BE2C (cell line): ENCODE results near the gene TCP11.

Experiments used
- DNase-seq: peaks from one replicate; pipeline ENCODE4 v3.0.0-alpha.2; 2020
- H3K27me3 ChIP-seq: fragments of 250-450 bp; sonication (Bioruptor Pico); 2 replicates; pipeline ENCODE4 v1.5.1; 2020; ENCODE audit warnings: mild to moderate bottlenecking
- H3K36me3 ChIP-seq: fragments of 250-450 bp; sonication (Bioruptor Pico); 2 replicates; pipeline ENCODE4 v1.5.1; 2020; ENCODE audit warnings: mild to moderate bottlenecking
- H3K4me1 ChIP-seq: fragments of 250-450 bp; sonication (Bioruptor Pico); 2 replicates; pipeline ENCODE4 v1.5.1; 2020
- H3K4me3 ChIP-seq: 2 replicates; pipeline ENCODE4 v1.5.1; 2011; ENCODE audit warnings: low read depth, low read length
- H3K9me3 ChIP-seq: fragments of 250-450 bp; sonication (Bioruptor Pico); 2 replicates; pipeline ENCODE4 v1.5.1; 2020
- TF ChIP-seq, protein P1 (sequence below): IDR thresholded peaks from 2 replicates; pipeline ENCODE4 v1.5.1; 2012; ENCODE audit warnings: mild to moderate bottlenecking, low read depth, low read length

TCP11 gene

DNA sequence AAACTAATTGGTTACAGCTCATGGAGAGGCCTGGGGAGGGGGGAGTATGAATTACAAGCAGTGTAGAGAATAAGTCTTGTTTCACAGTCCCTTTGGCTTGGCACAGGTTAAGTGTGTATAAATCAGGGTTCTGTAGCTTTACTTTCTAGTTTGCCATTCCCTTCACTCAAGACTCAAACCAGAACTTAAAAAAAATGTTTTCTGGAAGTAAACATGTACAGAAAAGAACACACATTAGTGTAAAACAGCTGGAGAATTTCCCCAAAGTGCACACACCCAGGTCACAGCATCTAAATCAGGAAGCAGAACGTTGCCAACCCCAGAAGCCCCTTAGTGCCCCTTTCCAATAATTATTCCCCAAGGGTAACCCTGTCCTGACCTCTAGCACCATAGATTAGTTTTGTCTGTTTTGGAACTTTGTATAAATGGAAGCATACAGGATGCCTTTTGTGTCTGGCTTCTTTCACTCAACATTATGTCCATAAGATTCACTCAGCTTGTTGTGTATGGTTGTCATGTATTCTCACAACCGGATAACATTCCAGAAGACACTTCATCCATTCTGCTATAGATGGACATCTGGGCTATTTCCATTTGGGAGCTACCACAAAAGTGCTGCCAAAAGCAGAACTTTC is 38.9 kb upstream of the TCP11 start:
- H3K9me3 ChIP-seq: no peaks in the 10 kb centered on the region
- H3K36me3 ChIP-seq: no peaks in the 10 kb centered on the region
- no peak for DNase-seq
- no peak overlapping the region for H3K4me3 ChIP-seq
- H3K27me3 ChIP-seq: no peaks in the 10 kb centered on the region
- no peaks in the 10 kb centered on the region for H3K4me1 ChIP-seq
- TF ChIP-seq, protein P1, sequence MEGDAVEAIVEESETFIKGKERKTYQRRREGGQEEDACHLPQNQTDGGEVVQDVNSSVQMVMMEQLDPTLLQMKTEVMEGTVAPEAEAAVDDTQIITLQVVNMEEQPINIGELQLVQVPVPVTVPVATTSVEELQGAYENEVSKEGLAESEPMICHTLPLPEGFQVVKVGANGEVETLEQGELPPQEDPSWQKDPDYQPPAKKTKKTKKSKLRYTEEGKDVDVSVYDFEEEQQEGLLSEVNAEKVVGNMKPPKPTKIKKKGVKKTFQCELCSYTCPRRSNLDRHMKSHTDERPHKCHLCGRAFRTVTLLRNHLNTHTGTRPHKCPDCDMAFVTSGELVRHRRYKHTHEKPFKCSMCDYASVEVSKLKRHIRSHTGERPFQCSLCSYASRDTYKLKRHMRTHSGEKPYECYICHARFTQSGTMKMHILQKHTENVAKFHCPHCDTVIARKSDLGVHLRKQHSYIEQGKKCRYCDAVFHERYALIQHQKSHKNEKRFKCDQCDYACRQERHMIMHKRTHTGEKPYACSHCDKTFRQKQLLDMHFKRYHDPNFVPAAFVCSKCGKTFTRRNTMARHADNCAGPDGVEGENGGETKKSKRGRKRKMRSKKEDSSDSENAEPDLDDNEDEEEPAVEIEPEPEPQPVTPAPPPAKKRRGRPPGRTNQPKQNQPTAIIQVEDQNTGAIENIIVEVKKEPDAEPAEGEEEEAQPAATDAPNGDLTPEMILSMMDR: no peak

DNA sequence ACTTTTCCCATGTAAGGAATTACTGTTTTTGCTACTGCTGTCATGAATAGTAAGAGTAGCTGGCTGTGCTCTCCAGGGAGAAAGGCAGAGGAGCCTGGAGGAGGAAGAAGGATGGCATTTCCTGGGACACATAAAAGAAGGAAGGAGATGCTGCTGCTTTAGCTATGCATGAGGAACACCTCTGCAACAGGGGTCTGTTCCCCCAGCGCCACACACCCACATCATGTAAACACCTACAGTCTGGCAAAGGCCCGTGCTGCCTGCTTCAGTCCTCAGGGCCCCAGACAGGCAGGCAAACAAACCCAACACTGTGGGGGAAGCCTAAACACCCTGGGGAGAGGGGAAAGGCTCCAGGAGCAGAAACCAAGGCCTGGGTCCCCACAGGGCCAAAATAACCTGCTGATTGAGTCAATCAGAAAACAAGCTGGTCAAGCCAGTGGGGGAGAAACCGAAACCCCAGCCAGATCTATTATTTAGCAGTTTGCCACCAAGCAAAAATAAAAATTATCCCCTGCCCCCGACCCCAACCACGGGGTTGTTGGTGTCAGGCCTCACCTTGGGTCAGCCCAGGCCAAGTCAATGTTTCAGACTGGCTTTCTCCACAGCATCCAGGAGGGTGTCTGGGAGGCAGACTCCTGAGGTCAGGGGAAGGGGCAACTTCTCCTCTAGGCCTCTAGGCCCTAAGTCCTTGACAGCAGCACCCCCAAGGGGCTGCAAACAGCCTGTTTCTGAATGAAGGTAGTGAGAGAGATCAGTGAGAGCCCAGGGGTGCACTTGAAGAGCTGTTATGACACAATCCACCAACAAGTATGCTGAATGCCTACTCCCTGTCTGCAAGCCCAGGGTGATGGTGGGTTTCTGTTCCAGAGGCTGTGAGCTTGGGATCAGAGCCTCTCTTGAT is 38.0 kb upstream of the TCP11 start:
- H3K27me3 ChIP-seq: 0 out of 2 replicates have a peak, but pooled peaks cover under 1% of the 10 kb centered on the region
- DNase-seq: no peak

DNA sequence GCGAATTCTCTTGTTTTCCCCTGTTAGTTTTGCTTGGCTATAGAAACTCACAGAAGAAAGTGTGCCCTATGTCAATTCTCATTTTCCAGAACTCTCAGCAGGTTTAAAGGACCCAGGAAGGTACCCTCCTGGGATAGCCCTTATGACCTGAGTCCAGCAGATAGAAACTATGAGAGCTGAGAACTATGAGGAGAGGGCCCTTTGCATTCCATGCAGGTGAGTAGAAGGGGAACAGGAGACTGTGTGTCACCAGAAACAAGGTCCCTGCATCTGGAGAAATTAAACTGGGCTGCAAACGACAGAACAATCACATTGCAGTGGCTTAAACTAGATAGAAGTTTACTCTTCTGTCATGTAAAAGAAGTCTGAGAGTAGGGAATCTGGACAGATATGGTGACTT is 36.9 kb upstream of the TCP11 start:
- no peaks in the 10 kb centered on the region for H3K4me1 ChIP-seq
- no peak overlapping the region for H3K4me3 ChIP-seq
- H3K36me3 ChIP-seq: no peaks in the 10 kb centered on the region
- H3K9me3 ChIP-seq: no peaks in the 10 kb centered on the region
- no peak for DNase-seq
- TF ChIP-seq, protein P1: no peak
- peaks cover 4% of the 10 kb centered on the region; the same call in 1 of the 2 replicates for H3K27me3 ChIP-seq

More for the DNA sequence above, 38.0 kb upstream of the TCP11 start:
- Histone ChIP-seq H3K9me3 (no peaks in the 10 kb centered on the region), H3K36me3 (no peaks in the 10 kb centered on the region), H3K4me3 (no peak overlapping the region), H3K4me1 (no peaks in the 10 kb centered on the region)
- TF ChIP-seq, protein P1: no peak

DNA sequence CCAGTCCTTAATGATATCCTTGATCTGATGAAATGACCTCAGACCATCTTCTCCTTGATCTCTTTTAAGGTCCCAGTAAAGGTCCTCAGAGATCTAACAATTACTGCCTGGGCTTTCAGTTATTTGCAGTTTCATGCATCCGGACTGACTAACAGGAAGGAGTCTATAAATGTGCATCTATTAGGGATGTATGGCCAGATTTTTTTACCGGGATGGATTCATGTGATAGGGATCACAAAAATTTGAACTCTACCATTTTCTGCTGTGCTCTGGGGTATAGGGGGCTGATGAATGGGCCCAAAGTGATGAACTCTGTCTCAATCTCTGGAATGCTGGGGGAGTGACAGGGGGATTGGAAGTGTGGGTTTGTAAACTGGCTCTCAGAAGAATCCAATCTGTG is 36.5 kb upstream of the TCP11 start:
- DNase-seq: no peak
- TF ChIP-seq, protein P1: no peak

DNA sequence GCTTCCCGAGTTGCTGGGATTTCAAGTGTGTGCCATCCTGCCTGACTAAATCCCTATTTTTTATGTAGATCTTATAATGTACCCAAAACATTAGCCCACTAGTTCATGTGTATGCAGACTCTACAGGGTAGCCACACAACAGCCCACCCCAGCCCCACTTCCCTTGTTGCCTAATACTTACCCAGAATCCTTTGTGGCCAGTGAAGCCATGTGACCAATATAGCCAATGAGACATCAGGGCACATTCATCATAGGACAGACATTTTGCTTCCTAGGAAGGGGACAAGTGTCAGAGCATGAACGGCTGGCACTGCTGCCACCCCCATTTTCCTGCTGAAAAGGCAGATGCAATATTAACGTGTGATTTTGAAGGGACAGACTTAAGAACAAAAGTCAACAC is 36.0 kb upstream of the TCP11 start:
- no peak for DNase-seq
- no peak overlapping the region for H3K4me3 ChIP-seq
- TF ChIP-seq, protein P1: no peak

More for the DNA sequence above, 36.5 kb upstream of the TCP11 start:
- no peaks in the 10 kb centered on the region for H3K36me3 ChIP-seq
- H3K27me3 ChIP-seq: peaks cover 4% of the 10 kb centered on the region; the same call in 1 of the 2 replicates
- no peaks in the 10 kb centered on the region for H3K9me3 ChIP-seq
- H3K4me3 ChIP-seq: no peak overlapping the region
- H3K4me1 ChIP-seq: no peaks in the 10 kb centered on the region

More for the DNA sequence above, 36.0 kb upstream of the TCP11 start:
- Histone ChIP-seq H3K36me3 (no peaks in the 10 kb centered on the region), H3K9me3 (no peaks in the 10 kb centered on the region), H3K4me1 (no peaks in the 10 kb centered on the region), H3K27me3 (peaks cover 4% of the 10 kb centered on the region; the same call in 1 of the 2 replicates)
